Stimulated activated CD4-positive, alpha-beta T cell treated with anti-CD3 and anti-CD28 coated beads, Interleukin-15, amount 100 ng/mL, for 24 hours (primary cell): Measurements from ENCODE around the gene ADH1C.
"Not testable (repeated sequence)": the region's sequence is repeated elsewhere in the genome, so short reads cannot be mapped to it uniquely, and the experiment has no call there.

Source experiments
- DNase-seq: peaks from one replicate; pipeline ENCODE4 v3.0.0-alpha.2; 2020

ADH1C gene

GRCh38 chr4:99356992-99357391 is 4.4 kb upstream of the ADH1C start:
- DNase-seq, result no peak

GRCh38 chr4:99356149-99356548 is 3.6 kb upstream of the ADH1C start:
- not testable (repeated sequence) for DNase-seq

- DNase-seq, result no peak
These were observed 1.1 kb downstream of the ADH1C start for GRCh38 chr4:99351487-99351886.

- DNase-seq, result no peak
These were observed 3.2 kb downstream of the ADH1C start for GRCh38 chr4:99349338-99349737.

- DNase-seq, result not testable (repeated sequence)
These were observed 9.9 kb downstream of the ADH1C start for GRCh38 chr4:99342624-99343023.

- DNase-seq, result no peak
These were observed 11.1 kb downstream of the ADH1C start for GRCh38 chr4:99341426-99341825.

GRCh38 chr4:99339172-99339571 is 13.4 kb downstream of the ADH1C start:
- DNase-seq, result no peak

- no peak for DNase-seq
These were observed 16.0 kb downstream of the ADH1C start for GRCh38 chr4:99336553-99336952.

- DNase-seq, result no peak
These were observed 17.7 kb downstream of the ADH1C start for GRCh38 chr4:99334880-99335279.

GRCh38 chr4:99330648-99331047 is 21.9 kb downstream of the ADH1C start:
- no peak for DNase-seq

GRCh38 chr4:99329876-99330275 is 22.7 kb downstream of the ADH1C start:
- DNase-seq, result no peak

GRCh38 chr4:99324979-99325378 is 27.6 kb downstream of the ADH1C start:
- DNase-seq, result no peak

GRCh38 chr4:99324361-99324760 is 28.2 kb downstream of the ADH1C start:
- DNase-seq, result no peak

GRCh38 chr4:99323756-99324155 is 28.8 kb downstream of the ADH1C start:
- DNase-seq, result no peak

- DNase-seq, result no peak
These were observed 31.0 kb downstream of the ADH1C start, which contains the start of gene ADH1B for GRCh38 chr4:99321241-99322191. TSS of gene ADH1B (minus strand) at chr4:99321401. CDS start at chr4:99321331, 70 bp downstream.

- not testable (repeated sequence) for DNase-seq
These were observed 34.7 kb downstream of the ADH1C start for GRCh38 chr4:99317811-99318210.

- no peak for DNase-seq
These were observed 35.2 kb downstream of the ADH1C start for GRCh38 chr4:99317354-99317753.

GRCh38 chr4:99315839-99316238 is 36.7 kb downstream of the ADH1C start:
- no peak for DNase-seq

GRCh38 chr4:99314211-99314610 is 38.3 kb downstream of the ADH1C start:
- DNase-seq, result no peak

- DNase-seq, result no peak
These were observed 42.2 kb downstream of the ADH1C start for GRCh38 chr4:99310389-99310788.

GRCh38 chr4:99305638-99306400 is 46.7 kb downstream of the ADH1C start:
- DNase-seq, result no peak

- no peak for DNase-seq
These were observed 51.0 kb downstream of the ADH1C start for GRCh38 chr4:99301376-99302164.

GRCh38 chr4:99300934-99301333 is 51.6 kb downstream of the ADH1C start:
- DNase-seq, result no peak
